HepG2 (cell line): ENCODE results near the gene NSD2. TPM values are rescaled to one million over a fixed set of nuclear protein-coding genes. Genes with fewer than 3 reads are reported as not detected.

Experiments used
- ATAC-seq: fragments of 200-7000 bp; cut with Tn5 transposase; 3 replicates; pipeline ENCODE4 v1.9.1; 2020; ENCODE audit warnings: mild to moderate bottlenecking, moderate library complexity
- BruUV-seq: library from RNA; stranded (reverse); fragments of 400-500 nt; replicated peaks from 2 replicates; lab custom pipeline; 2021; lab: Mats Ljungman, UMichigan
- CTCF ChIA-PET: fragments of 300-600 bp; formaldehyde crosslinking; extraction: SDS; loops from one replicate; lab custom pipeline; 2021; ENCODE audit warnings: low total read pairs, inconsistent platforms, low intra/inter-chr PET ratio; lab: Yijun Ruan, JAX
- POLR2A ChIA-PET: fragments of 350-600 bp; sonication (Branson Sonifier 250); formaldehyde crosslinking; loops from one replicate; lab custom pipeline; 2020; ENCODE audit warnings: antibody characterized with exemption, inconsistent platforms; lab: Yijun Ruan, JAX
- DNase-seq: peaks from one replicate; pipeline ENCODE4 v3.0.0-alpha.2; 2015; ENCODE audit warnings: low spot score
- FAIRE-seq: peaks from 3 replicates; lab custom pipeline; 2011; peaks lifted over from hg19 to GRCh38; lab: Jason Lieb, UNC
- H2AFZ ChIP-seq: one replicate; pipeline ENCODE4 v1.6.1; 2011; ENCODE audit warnings: low read length, inconsistent platforms
- H3K27ac ChIP-seq: fragments of 300-600 bp; 3 replicates; pipeline ENCODE4 v1.8.0; 2011; ENCODE audit warnings: mixed run types, mild to moderate bottlenecking, mixed read lengths, low read length, inconsistent platforms; ENCODE audit not compliant: insufficient read depth; ENCODE audit errors: extremely low read length
- H3K27me3 ChIP-seq, 2 experiments: fragments of 200-600 bp in 1 of 2; 2 replicates in 1 of 2; 3 replicates in 1 of 2; pipeline versions ENCODE4 v1.6.0 to v1.8.0; 2011; ENCODE audit warnings: low read length in 2 of 2, mild to moderate bottlenecking in 2 of 2, moderate library complexity in 2 of 2, inconsistent platforms in 1 of 2; ENCODE audit not compliant: insufficient read depth in 2 of 2, control insufficient read depth in 1 of 2
- H3K36me3 ChIP-seq, 2 experiments: fragments of 200-600 bp in 1 of 2; replicated peaks in 1 of 2; 2 replicates in 1 of 2; 3 replicates in 1 of 2; pipeline versions ENCODE4 v1.5.1 to v1.8.0; 2011; ENCODE audit warnings: low read length in 2 of 2, inconsistent platforms in 1 of 2; ENCODE audit not compliant: insufficient read depth in 2 of 2, control insufficient read depth in 1 of 2
- H3K4me1 ChIP-seq: 2 replicates; pipeline ENCODE4 v1.5.1; 2012; ENCODE audit warnings: low read length, inconsistent platforms; ENCODE audit not compliant: insufficient read depth
- H3K4me2 ChIP-seq: 2 replicates; pipeline ENCODE4 v1.6.0; 2011; ENCODE audit warnings: low read depth, low read length, inconsistent platforms
- H3K4me3 ChIP-seq, 3 experiments: fragments of 200-600 bp in 1 of 3; sonication (generic), shearing (Covaris generic) in 1 of 3; replicated peaks in 1 of 3; 2 replicates each; pipeline ENCODE4 v1.5.1; 2011 to 2016; ENCODE audit warnings: low read length in 3 of 3, inconsistent platforms in 2 of 3, low read depth in 2 of 3, mild to moderate bottlenecking in 2 of 3, control low read depth in 1 of 3, mixed read lengths in 1 of 3; ENCODE audit not compliant: insufficient read depth in 1 of 3
- H3K79me2 ChIP-seq: one replicate; pipeline ENCODE4 v1.6.1; 2011; ENCODE audit warnings: low read length, inconsistent platforms; ENCODE audit not compliant: insufficient read depth
- H3K9ac ChIP-seq: 2 replicates; pipeline ENCODE4 v1.6.0; 2011; ENCODE audit warnings: mild to moderate bottlenecking, low read depth, low read length, inconsistent platforms; ENCODE audit not compliant: insufficient read depth
- H3K9me3 ChIP-seq: 2 replicates; pipeline ENCODE4 v1.5.1; 2012; ENCODE audit warnings: mild to moderate bottlenecking, low read length
- H4K20me1 ChIP-seq: 2 replicates; pipeline ENCODE4 v1.6.0; 2011; ENCODE audit warnings: inconsistent platforms, mild to moderate bottlenecking, low read length, moderate library complexity; ENCODE audit not compliant: insufficient read depth
- AKAP8 ChIP-seq: sonication (generic); formaldehyde crosslinking; IDR thresholded peaks from 2 replicates; pipeline ENCODE4 v1.5.1; 2020; ENCODE audit warnings: mild to moderate bottlenecking, missing genetic modification reagents
- ARNTL ChIP-seq: sonication (generic); formaldehyde crosslinking; IDR thresholded peaks from 2 replicates; pipeline ENCODE4 v1.4.0; 2020; ENCODE audit warnings: mild to moderate bottlenecking, missing genetic modification reagents
- HMGXB4 ChIP-seq, 2 experiments: sonication (generic) in 1 of 2; formaldehyde crosslinking in 1 of 2; IDR thresholded peaks; 2 replicates each; pipeline versions ENCODE4 v1.4.0 to v1.6.1; 2018 to 2020; ENCODE audit warnings: missing genetic modification reagents in 2 of 2, borderline replicate concordance in 1 of 2, low read depth in 1 of 2, mild to moderate bottlenecking in 1 of 2, missing biosample characterization in 1 of 2
- NCOA2 ChIP-seq: sonication (generic); formaldehyde crosslinking; IDR thresholded peaks from 2 replicates; pipeline ENCODE4 v1.8.0; 2022; ENCODE audit warnings: inconsistent platforms
- NFE2 ChIP-seq: sonication (generic); formaldehyde crosslinking; IDR thresholded peaks from 2 replicates; pipeline ENCODE4 v1.4.0; 2020; ENCODE audit warnings: missing genetic modification reagents
- NFE2L1 ChIP-seq: sonication (generic); formaldehyde crosslinking; IDR thresholded peaks from 2 replicates; pipeline ENCODE4 v1.4.0; 2020; ENCODE audit warnings: missing genetic modification reagents, mild to moderate bottlenecking, borderline replicate concordance
- PHF21A ChIP-seq: sonication (generic); formaldehyde crosslinking; IDR thresholded peaks from 2 replicates; pipeline ENCODE4 v1.5.0; 2020; ENCODE audit warnings: mild to moderate bottlenecking, missing genetic modification reagents
- ZBTB38 ChIP-seq: sonication (generic); formaldehyde crosslinking; IDR thresholded peaks from 2 replicates; pipeline ENCODE4 v1.5.1; 2020; ENCODE audit warnings: mild to moderate bottlenecking, missing genetic modification reagents
- ZFP41 ChIP-seq: sonication (generic); formaldehyde crosslinking; IDR thresholded peaks from 2 replicates; pipeline ENCODE4 v1.4.0; 2020; ENCODE audit warnings: mild to moderate bottlenecking, missing genetic modification reagents, borderline replicate concordance
- ZNF350 ChIP-seq: sonication (generic); formaldehyde crosslinking; IDR thresholded peaks from 2 replicates; pipeline ENCODE4 v1.4.0; 2020; ENCODE audit warnings: mild to moderate bottlenecking, low read depth, missing genetic modification reagents, borderline replicate concordance
- ZNF460 ChIP-seq: sonication (generic); formaldehyde crosslinking; IDR thresholded peaks from 2 replicates; pipeline ENCODE4 v1.5.1; 2020; ENCODE audit warnings: missing genetic modification reagents, mild to moderate bottlenecking, borderline replicate concordance
- ZNF513 ChIP-seq: sonication (generic); formaldehyde crosslinking; conservative IDR thresholded peaks from 2 replicates; pipeline ENCODE4 v1.5.0; 2020; ENCODE audit warnings: missing genetic modification reagents
- ZNF781 ChIP-seq: sonication (generic); formaldehyde crosslinking; IDR thresholded peaks from 2 replicates; pipeline ENCODE4 v1.5.1; 2020; ENCODE audit warnings: borderline replicate concordance, mild to moderate bottlenecking, missing genetic modification reagents; ENCODE audit errors: not compliant biosample characterization
- WGBS: methylation state at CpG from one replicate; pipeline ENCODE4 v1.1.6; 2017; ENCODE audit warnings: low lambda C conversion rate; 5-methylcytosine and 5-hydroxymethylcytosine counted together
- in situ Hi-C: cut with HindIII; loops from 2 replicates; pipeline ENCODE4 v1.10.0; 2017; ENCODE audit warnings: low pct_unique_long_range_greater_than_20kb; ENCODE audit not compliant: extremely low pct_ligation_motif_present
- intact Hi-C: fragments of 100-400 bp; cut with micrococcal nuclease; formaldehyde crosslinking; loops from one replicate; pipeline ENCODE4 v1.10.0; 2022; ENCODE audit not compliant: unreplicated experiment
- polyA plus RNA-seq, 8 experiments: library from polyadenylated mRNA; depleted of rRNA in 3 of 8; stranded (reverse) in 7 of 8; unstranded in 1 of 8; fragments of >200 nt; fragmentation: Illumina TruSeq in 4 of 8; extraction: Trizol in 4 of 8; gene quantifications; 2 replicates each; pipeline versions ENCODE4 v1.2.1 to v1.2.3, GENCODE V29; 2011 to 2016; ENCODE audit warnings: low read depth in 4 of 8, missing spikeins in 1 of 8, mixed read lengths in 1 of 8; ENCODE audit not compliant: insufficient read depth in 1 of 8
- total RNA-seq, 5 experiments: library from RNA; depleted of rRNA; stranded (reverse); fragments of >200 nt; fragmentation: Illumina TruSeq; extraction: Trizol; gene quantifications; 2 replicates each; pipeline ENCODE4 v1.2.3, GENCODE V29; 2016; ENCODE audit warnings: low read depth in 1 of 5

The NSD2 gene
- total and polyA plus RNA-seq, 2 of the 13 experiments (the other 11 are each of a cell fraction or from before 2014, with no cell fraction given): 22.0 to 65.9 TPM

DNA sequence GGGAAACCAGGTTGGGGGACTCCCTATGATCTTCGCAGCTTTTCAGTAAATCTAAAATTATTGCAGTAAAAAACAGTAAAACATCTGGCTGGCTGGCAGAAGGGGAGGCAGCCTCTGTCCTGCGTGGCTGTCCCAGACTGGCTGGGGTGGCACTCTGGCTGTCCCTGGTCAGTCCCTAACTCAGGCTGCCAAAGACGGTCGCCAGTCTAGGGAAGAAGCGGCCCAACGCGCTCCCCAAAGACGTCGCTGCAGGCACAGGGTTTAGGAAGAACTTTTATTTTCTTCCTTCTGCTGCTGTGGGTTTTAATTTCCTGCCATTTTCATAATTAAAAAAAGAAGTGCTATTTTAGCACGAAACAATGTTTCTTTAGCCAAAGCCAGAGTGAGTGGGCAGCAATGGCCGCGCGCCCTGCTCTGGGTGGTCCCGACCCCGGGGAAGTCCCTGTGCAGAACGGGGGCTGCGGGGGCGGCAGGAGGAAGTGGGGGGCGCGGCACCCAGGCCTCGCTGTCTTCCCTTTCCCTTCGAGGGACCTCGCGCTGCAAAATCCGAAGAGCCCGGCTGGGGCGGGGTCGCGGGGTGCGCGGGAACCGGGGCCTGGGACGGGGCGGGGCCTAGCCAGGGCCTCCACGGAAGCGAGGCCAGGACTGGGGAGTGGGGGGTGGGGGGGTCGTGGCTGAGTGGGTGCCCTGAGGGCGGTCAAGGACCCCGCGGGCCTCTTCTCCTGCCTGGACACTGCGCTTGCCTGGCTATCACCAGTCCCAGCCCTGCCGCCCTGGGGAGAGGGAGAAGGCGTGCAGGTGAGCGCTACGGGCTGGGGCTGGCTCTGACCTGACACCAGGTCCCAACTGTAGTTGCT is 8.9 kb upstream of the NSD2 start:
- no peak overlapping the region for H2AFZ ChIP-seq
- no TSS peak for BruUV-seq
- CTCF ChIA-PET: no interaction called here
- peak overlapping the region; percentile 93 for H3K4me2 ChIP-seq
- no peak for DNase-seq
- peak overlapping the region; percentile 86 for H3K27ac ChIP-seq
- no peak for FAIRE-seq
- H3K27me3 ChIP-seq: no peaks in the 10 kb centered on the region
- POLR2A ChIA-PET: interaction anchor here (0.7 to 2.7 kb wide), 4 partner anchors 13 to 103 kb away, joined by 3 to 8 read pairs (median 4); no protein-coding TSS in a partner anchor
- intact Hi-C loops (no loop called here), in situ Hi-C loops (loop anchor here (5.0 kb wide), 1 partner anchor 40 kb away; no protein-coding TSS in a partner anchor)
- peak overlapping the region; percentile 55 to 75 (median 64); a peak in 5 of 6 replicates for H3K4me3 ChIP-seq
- no peaks in the 10 kb centered on the region for H4K20me1 ChIP-seq
- peaks cover 85% of the 10 kb centered on the region for H3K4me1 ChIP-seq
- no peak for TF ChIP-seq NFE2L1 (CRISPR knock-in tag)
- no peak for TF ChIP-seq PHF21A (CRISPR knock-in tag)
- TF ChIP-seq ZNF460 (CRISPR knock-in tag): no peak
- 0 out of 2 replicates have a peak, but pooled peaks have one; percentile 36 for TF ChIP-seq ZBTB38 (CRISPR knock-in tag)
- TF ChIP-seq NFE2: no peak
- no peak for ATAC-seq
- H3K79me2 ChIP-seq: peaks cover 4% of the 10 kb centered on the region
- WGBS: 91% methylated on average over 29 of the region's 45 CpGs
- H3K36me3 ChIP-seq: no peaks in the 10 kb centered on the region
- no peaks in the 10 kb centered on the region for H3K9me3 ChIP-seq
- peak overlapping the region; percentile 67 for H3K9ac ChIP-seq

DNA sequence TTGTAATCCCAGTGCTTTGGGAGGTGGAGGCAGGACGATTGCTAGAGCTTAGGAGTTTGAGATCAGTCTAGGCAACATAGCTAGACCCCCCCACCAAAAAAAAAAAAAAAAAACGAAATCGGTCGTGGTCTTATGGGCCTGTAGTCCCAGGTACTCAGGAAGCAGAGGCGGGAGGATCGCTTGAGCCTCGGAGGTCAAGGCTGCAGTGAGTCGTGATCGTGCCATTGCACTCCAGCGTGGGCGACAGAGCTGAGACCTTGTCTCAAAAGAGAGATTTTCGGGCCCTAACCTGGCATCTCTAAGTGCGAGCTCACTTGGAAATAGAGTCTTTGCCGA is 8.3 kb upstream of the NSD2 start:
- WGBS: 1% methylated on average over 13 of the region's 14 CpGs
- DNase-seq: no peak
- ChIA-PET POLR2A (interaction anchor here (0.6 to 2.7 kb wide), 10 partner anchors 8 to 104 kb away, joined by 3 to 8 read pairs (median 4); no protein-coding TSS in a partner anchor), CTCF (no interaction called here)
- intact Hi-C loops (no loop called here), in situ Hi-C loops (loop anchor here (5.0 kb wide), 1 partner anchor 39 kb away; no protein-coding TSS in a partner anchor)
- FAIRE-seq: no peak
- Histone ChIP-seq H4K20me1 (no peaks in the 10 kb centered on the region), H2AFZ (peak overlapping the region; percentile 39), H3K4me2 (peak overlapping the region; percentile 93), H3K79me2 (no peaks in the 10 kb centered on the region), H3K9me3 (no peaks in the 10 kb centered on the region), H3K27ac (peak overlapping the region; percentile 86), H3K27me3 (no peaks in the 10 kb centered on the region), H3K9ac (peak overlapping the region; percentile 67), H3K36me3 (no peaks in the 10 kb centered on the region), H3K4me1 (peaks cover 84% of the 10 kb centered on the region), H3K4me3 (peak overlapping the region; percentile 55 to 75 (median 64))
- no peak for ATAC-seq
- no TSS peak for BruUV-seq
- TF ChIP-seq ARNTL (CRISPR knock-in tag) (no peak), ZNF781 (CRISPR knock-in tag) (peak; percentile 48), ZNF513 (CRISPR knock-in tag) (no peak), ZFP41 (no peak), AKAP8 (0 out of 2 replicates have a peak, but pooled peaks have one; percentile 33), ZNF350 (peak; percentile 50; the same call in 1 of the 2 replicates), NCOA2 (0 out of 2 replicates have a peak, but pooled peaks have one; percentile 11), HMGXB4 (CRISPR knock-in tag; IDR thresholded peaks at IDR 0.05; ENCODE audit: borderline replicate concordance in 1 of 2, low read depth in 1 of 2) (no peak)
